B cell (primary cell): ENCODE data around the gene ARAF. TPM values are rescaled to one million over a fixed set of nuclear protein-coding genes. Genes with fewer than 3 reads are reported as not detected.

Experiments used
- ATAC-seq: fragments of 200-7000 bp; cut with Tn5 transposase; one replicate; pipeline ENCODE4 v1.10.0; 2021; ENCODE audit warnings: low read depth, mild to moderate bottlenecking, moderate number of reproducible peaks, moderate library complexity
- CTCF ChIA-PET: fragments of 350-600 bp; sonication (Branson Sonifier 250); formaldehyde crosslinking; loops from one replicate; lab custom pipeline; 2021; ENCODE audit warnings: antibody characterized with exemption, inconsistent platforms; lab: Charles Lee
- POLR2A ChIA-PET: fragments of 350-600 bp; sonication (Branson Sonifier 250); formaldehyde crosslinking; loops from one replicate; lab custom pipeline; 2021; ENCODE audit warnings: antibody characterized with exemption; lab: Charles Lee
- DNase-seq: peaks from one replicate; pipeline ENCODE4 v3.0.0; 2013
- H2AFZ ChIP-seq: 2 replicates; pipeline ENCODE4 v1.6.1; 2012; ENCODE audit warnings: mild to moderate bottlenecking, low read depth, low read length; ENCODE audit not compliant: insufficient read depth, poor library complexity, severe bottlenecking
- H3K27ac ChIP-seq, 2 donors: 1 replicate in 1 of 2; 2 replicates in 1 of 2; pipeline ENCODE4 v1.5.1; 2012 to 2013; ENCODE audit warnings: low read length in 2 of 2, mild to moderate bottlenecking in 2 of 2, moderate library complexity in 1 of 2
- H3K27me3 ChIP-seq, 4 experiments: fragments of 200-600 bp in 1 of 4; sonication (generic) in 1 of 4; replicated peaks in 1 of 4; 1 replicate in 2 of 4; 2 replicates in 2 of 4; pipeline versions ENCODE4 v1.6.1 to v1.7.0; 2013 to 2016; ENCODE audit warnings: low read length in 3 of 4, mild to moderate bottlenecking in 2 of 4, mixed read lengths in 1 of 4, moderate library complexity in 1 of 4; ENCODE audit not compliant: insufficient read depth in 4 of 4, control insufficient read depth in 3 of 4; ENCODE audit errors: control extremely low read depth in 1 of 4
- H3K36me3 ChIP-seq, 2 experiments: replicated peaks in 1 of 2; 1 replicate in 1 of 2; 2 replicates in 1 of 2; pipeline versions ENCODE4 v1.6.1 to v1.7.1; 2013; ENCODE audit warnings: low read length in 1 of 2; ENCODE audit not compliant: insufficient read depth in 2 of 2, control insufficient read depth in 1 of 2; ENCODE audit errors: control extremely low read depth in 1 of 2, extremely low read depth in 1 of 2
- H3K4me1 ChIP-seq, 2 donors: fragments of 200-600 bp in 1 of 2; sonication (generic) in 1 of 2; 1 replicate in 1 of 2; 2 replicates in 1 of 2; pipeline versions ENCODE4 v1.5.1 to v1.6.1; 2013 to 2017; ENCODE audit warnings: low read length in 2 of 2; ENCODE audit not compliant: control insufficient read depth in 2 of 2, insufficient read depth in 2 of 2
- H3K4me2 ChIP-seq: replicated peaks from 2 replicates; pipeline ENCODE3; 2012; ENCODE audit warnings: mild to moderate bottlenecking, low read depth, low read length; ENCODE audit not compliant: poor library complexity, severe bottlenecking
- H3K4me3 ChIP-seq, 5 experiments: fragments of 200-600 bp in 1 of 5; sonication (generic) in 1 of 5; 1 replicate in 3 of 5; 2 replicates in 2 of 5; pipeline versions ENCODE4 v1.5.1 to v1.7.0; 2011 to 2016; ENCODE audit warnings: low read length in 4 of 5, mild to moderate bottlenecking in 4 of 5, low read depth in 2 of 5, control low read depth in 1 of 5, moderate library complexity in 1 of 5; ENCODE audit not compliant: insufficient read depth in 1 of 5; ENCODE audit errors: control extremely low read depth in 1 of 5, extremely low read depth in 1 of 5
- H3K79me2 ChIP-seq: fragments of 200-600 bp; sonication (generic); one replicate; pipeline ENCODE4 v1.6.0; 2016; ENCODE audit warnings: low read length; ENCODE audit not compliant: control insufficient read depth, insufficient read depth
- H3K9ac ChIP-seq: fragments of 200-600 bp; sonication (generic); 2 replicates; pipeline ENCODE4 v1.6.1; 2017; ENCODE audit warnings: mild to moderate bottlenecking, low read length, moderate library complexity
- H3K9me3 ChIP-seq, 3 donors: one replicate each; pipeline versions ENCODE4 v1.6.1 to v1.7.1; 2013; ENCODE audit warnings: low read length in 2 of 3; ENCODE audit not compliant: control insufficient read depth in 2 of 3, insufficient read depth in 1 of 3; ENCODE audit errors: control extremely low read depth in 1 of 3
- H4K20me1 ChIP-seq: 2 replicates; pipeline ENCODE4 v1.6.0; 2012; ENCODE audit warnings: mild to moderate bottlenecking, low read length; ENCODE audit not compliant: insufficient read depth, control insufficient read depth, poor library complexity, severe bottlenecking
- H3K27ac Mint-ChIP-seq: one replicate; pipeline ENCODE4 v1.8.0; 2021; ENCODE audit warnings: mixed read lengths
- H3K27me3 Mint-ChIP-seq: one replicate; pipeline ENCODE4 v1.8.0; 2021; ENCODE audit warnings: mixed read lengths
- H3K4me1 Mint-ChIP-seq: one replicate; pipeline ENCODE4 v1.8.0; 2021; ENCODE audit warnings: mixed read lengths
- H3K4me3 Mint-ChIP-seq: one replicate; pipeline ENCODE4 v1.8.0; 2021; ENCODE audit warnings: mixed read lengths
- H3K9me3 Mint-ChIP-seq: one replicate; pipeline ENCODE4 v1.8.0; 2022; ENCODE audit warnings: mixed read lengths; ENCODE audit not compliant: insufficient read depth
- EZH2 ChIP-seq: IDR thresholded peaks from 2 replicates; pipeline ENCODE4 v1.6.1; 2012; ENCODE audit warnings: borderline replicate concordance, low read depth, mild to moderate bottlenecking, moderate library complexity, low read length; ENCODE audit not compliant: insufficient read depth, poor library complexity, severe bottlenecking
- WGBS: methylation state at CpG from one replicate; pipeline ENCODE4 v1.1.5; 2013; ENCODE audit warnings: missing lambda C conversion rate; ENCODE audit not compliant: insufficient coverage; 5-methylcytosine and 5-hydroxymethylcytosine counted together
- intact Hi-C: fragments of 100-400 bp; cut with micrococcal nuclease; formaldehyde crosslinking; loops from one replicate; pipeline ENCODE4 v1.10.0; 2022
- polyA plus RNA-seq: library from polyadenylated mRNA; depleted of rRNA; stranded (reverse); fragments of >200 nt; gene quantifications from 2 replicates; pipeline ENCODE4 v1.2.3, GENCODE V29; 2012
- total RNA-seq, 2 donors: library from RNA; stranded (reverse); fragments of 120-200 nt in 1 of 2; gene quantifications; 1 replicate in 1 of 2; 2 replicates in 1 of 2; pipeline versions ENCODE4 v1.2.3 to v1.2.4, GENCODE V29; 2013 to 2022
- TF ChIP-seq, protein P1 (sequence below): fragments of 200-600 bp; IDR thresholded peaks from one replicate; pipeline ENCODE4 v1.8.0; 2022; ENCODE audit warnings: antibody characterized with exemption, mild to moderate bottlenecking

The ARAF gene
- total and polyA plus RNA-seq, 2 donors (not counting 1 experiment from before 2014, with no cell fraction given) = 97.9 to 127 TPM

DNA sequence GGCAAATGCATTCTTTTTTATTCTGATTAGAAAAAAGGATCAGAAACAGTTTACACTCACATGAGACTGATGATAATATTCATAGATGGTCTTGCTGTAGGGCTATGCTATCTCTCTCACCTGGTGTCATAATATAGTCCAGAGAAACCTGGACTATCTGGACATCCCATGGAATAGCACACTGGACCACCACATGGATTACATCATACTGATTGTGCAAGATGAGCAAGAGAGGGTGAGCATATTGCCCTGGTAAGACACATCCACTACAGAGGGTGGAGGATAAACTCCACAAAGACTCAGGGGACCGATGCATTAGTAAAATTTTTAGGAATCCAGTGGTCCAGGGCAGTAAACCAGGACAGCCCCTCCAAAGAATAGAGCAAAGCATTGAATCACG lies 50.5 kb downstream of the ARAF start:
- Histone ChIP-seq H3K4me1 (no peaks in the 10 kb centered on the region), H3K27me3 (no peaks in the 10 kb centered on the region), H3K4me2 (no peak overlapping the region), H3K36me3 (no peaks in the 10 kb centered on the region), H3K79me2 (no peaks in the 10 kb centered on the region), H3K9me3 (no peaks in the 10 kb centered on the region), H2AFZ (no peak overlapping the region), H3K9ac (no peak overlapping the region), H3K4me3 (no peak overlapping the region), H4K20me1 (no peaks in the 10 kb centered on the region), H3K27ac (no peak overlapping the region)
- DNase-seq (no peak), ATAC-seq (no peak)
- intact Hi-C loops = no loop called here
- CTCF ChIA-PET = no interaction called here
- WGBS = no CpG with 5 or more reads among the region's 2 CpGs
- Mint-ChIP-seq H3K9me3 (no peaks in the 10 kb centered on the region), H3K4me3 (no peak overlapping the region), H3K27ac (no peak overlapping the region), H3K4me1 (no peaks in the 10 kb centered on the region), H3K27me3 (peaks cover 8% of the 10 kb centered on the region)
- TF ChIP-seq EZH2 = no peak
- TF ChIP-seq, protein P1, sequence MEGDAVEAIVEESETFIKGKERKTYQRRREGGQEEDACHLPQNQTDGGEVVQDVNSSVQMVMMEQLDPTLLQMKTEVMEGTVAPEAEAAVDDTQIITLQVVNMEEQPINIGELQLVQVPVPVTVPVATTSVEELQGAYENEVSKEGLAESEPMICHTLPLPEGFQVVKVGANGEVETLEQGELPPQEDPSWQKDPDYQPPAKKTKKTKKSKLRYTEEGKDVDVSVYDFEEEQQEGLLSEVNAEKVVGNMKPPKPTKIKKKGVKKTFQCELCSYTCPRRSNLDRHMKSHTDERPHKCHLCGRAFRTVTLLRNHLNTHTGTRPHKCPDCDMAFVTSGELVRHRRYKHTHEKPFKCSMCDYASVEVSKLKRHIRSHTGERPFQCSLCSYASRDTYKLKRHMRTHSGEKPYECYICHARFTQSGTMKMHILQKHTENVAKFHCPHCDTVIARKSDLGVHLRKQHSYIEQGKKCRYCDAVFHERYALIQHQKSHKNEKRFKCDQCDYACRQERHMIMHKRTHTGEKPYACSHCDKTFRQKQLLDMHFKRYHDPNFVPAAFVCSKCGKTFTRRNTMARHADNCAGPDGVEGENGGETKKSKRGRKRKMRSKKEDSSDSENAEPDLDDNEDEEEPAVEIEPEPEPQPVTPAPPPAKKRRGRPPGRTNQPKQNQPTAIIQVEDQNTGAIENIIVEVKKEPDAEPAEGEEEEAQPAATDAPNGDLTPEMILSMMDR = no peak
- POLR2A ChIA-PET = no interaction called here

GRCh38 chrX:47611926-47612325 lies 50.9 kb downstream of the ARAF start:
- Histone ChIP-seq H3K27ac (no peak overlapping the region), H3K36me3 (no peaks in the 10 kb centered on the region), H3K79me2 (no peaks in the 10 kb centered on the region), H2AFZ (no peak overlapping the region), H3K4me2 (no peak overlapping the region), H3K9ac (no peak overlapping the region), H3K27me3 (no peaks in the 10 kb centered on the region), H3K9me3 (no peaks in the 10 kb centered on the region), H3K4me3 (no peak overlapping the region), H3K4me1 (no peaks in the 10 kb centered on the region), H4K20me1 (no peaks in the 10 kb centered on the region)
- no peak for DNase-seq
- H3K4me3 Mint-ChIP-seq = no peak overlapping the region
- 100% methylated on average over 1 of the region's 2 CpGs for WGBS
- H3K4me1 Mint-ChIP-seq = no peaks in the 10 kb centered on the region
- TF ChIP-seq, protein P1 = no peak
- TF ChIP-seq EZH2 = no peak
- intact Hi-C loops = no loop called here
- peaks cover 11% of the 10 kb centered on the region for H3K27me3 Mint-ChIP-seq
- ATAC-seq = no peak
- no peak overlapping the region for H3K27ac Mint-ChIP-seq
- ChIA-PET POLR2A (no interaction called here), CTCF (no interaction called here)
- no peaks in the 10 kb centered on the region for H3K9me3 Mint-ChIP-seq
